GM19238 (cell line): Measurements from ENCODE around the gene FCER1A.

ENCODE experiments used
- DNase-seq: peaks from one replicate; pipeline ENCODE4 v3.0.0; 2011; ENCODE audit warnings: low spot score; ENCODE audit not compliant: insufficient read length

The FCER1A gene

GRCh38 chr1:159302095-159302494 lies at the start of gene FCER1A:
Gene FCER1A (plus strand): TSS chr1:159302336. CDS start chr1:159302365, 29 bp downstream.
- no peak for DNase-seq

DNA sequence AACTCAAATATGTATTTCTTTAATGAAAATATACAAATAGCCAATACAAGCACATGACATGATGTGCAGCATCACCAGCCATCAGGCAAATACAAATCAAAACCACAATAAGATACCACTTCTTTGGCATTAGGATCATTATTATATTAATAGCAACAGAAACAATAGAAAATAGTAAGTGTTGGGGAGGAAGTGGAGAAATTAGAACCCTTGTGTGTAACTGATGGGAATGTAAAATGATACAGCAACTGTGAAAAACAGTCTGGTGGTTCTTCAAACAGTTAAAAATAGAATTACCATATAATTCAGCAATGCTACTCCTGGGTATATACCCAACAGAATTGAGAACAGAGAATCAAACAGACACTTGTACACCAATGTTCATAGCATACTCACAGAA lies 40.8 kb upstream of the FCER1A start:
- DNase-seq = no peak

DNA sequence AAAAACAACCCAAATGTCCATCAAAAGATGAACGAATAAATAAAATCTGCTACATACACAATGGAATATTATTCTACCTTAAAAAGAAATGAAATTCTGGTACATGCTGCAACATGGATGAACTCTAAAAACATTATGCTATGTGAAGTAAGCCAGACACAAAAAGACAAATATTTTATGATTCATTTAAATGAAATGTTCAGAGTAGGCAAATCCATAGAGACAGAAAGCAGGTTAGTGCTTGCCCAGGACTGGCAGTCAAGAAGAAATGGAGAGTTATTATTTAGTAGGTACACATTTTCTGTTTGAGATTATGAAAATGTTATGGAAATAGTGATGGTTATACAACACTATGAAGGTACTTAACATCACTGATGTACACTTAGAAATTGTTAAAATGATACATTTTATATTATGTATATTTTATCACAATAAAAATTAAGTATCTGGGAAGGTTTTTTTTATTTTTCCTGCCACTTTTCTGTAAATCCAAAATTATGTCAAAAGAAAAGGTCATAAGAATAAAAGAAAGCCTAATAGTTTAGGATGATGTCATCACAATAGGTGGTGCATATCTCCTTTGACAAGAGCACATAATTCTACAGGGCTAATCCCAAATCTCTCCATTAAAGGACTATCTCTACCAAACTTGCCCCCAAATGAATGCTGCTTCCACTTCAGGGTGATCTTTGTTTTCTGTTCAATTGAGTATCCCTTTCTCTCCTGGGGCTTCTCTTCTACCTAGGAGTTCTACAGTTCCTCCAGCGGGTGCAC lies 40.2 kb upstream of the FCER1A start:
- DNase-seq = no peak

DNA sequence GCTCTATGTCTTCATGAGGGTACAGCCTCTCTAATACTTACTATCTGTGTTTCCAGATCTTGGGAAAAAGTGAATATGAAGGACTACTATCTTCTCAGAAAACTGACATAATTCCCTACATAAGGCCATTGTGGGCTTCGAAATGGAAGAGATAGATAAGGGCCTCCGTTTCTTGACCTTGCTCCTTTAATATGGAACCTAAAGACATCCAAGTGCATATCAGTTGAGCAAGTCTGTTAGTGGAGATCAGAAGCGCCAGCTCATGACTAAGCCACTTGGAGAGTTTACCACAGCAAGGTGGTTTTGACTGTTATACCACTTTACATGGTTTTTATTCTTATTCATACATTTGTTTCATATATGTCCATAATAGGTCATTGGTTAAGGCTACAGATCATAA lies 35.3 kb upstream of the FCER1A start:
- no peak for DNase-seq

DNA sequence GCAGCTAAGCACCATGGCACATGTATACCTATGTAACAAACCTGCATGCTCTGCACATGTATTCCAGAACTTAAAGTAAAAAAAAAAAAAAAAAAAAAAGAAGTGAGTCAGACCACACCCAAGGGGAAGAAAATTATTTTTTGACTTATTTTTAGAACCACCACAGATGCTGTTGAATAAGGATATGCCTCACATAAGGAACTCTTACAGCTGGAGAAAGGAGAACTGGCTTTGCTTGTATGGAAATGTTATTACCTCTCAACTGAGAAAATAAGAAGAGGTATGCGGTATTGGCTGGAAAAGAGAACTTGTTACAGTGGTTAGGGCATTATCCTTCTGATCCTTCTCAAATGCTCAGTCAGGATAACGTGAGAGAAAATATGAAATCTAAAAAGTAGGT lies 27.5 kb upstream of the FCER1A start:
- DNase-seq = no peak

- DNase-seq = no peak
These were observed 26.2 kb upstream of the FCER1A start for GRCh38 chr1:159275891-159276290.

GRCh38 chr1:159279773-159280172 lies 22.4 kb upstream of the FCER1A start:
- DNase-seq = no peak

GRCh38 chr1:159282118-159282517 lies 20.0 kb upstream of the FCER1A start:
- no peak for DNase-seq

- no peak for DNase-seq
These were observed 13.1 kb upstream of the FCER1A start for GRCh38 chr1:159289060-159289459.

DNA sequence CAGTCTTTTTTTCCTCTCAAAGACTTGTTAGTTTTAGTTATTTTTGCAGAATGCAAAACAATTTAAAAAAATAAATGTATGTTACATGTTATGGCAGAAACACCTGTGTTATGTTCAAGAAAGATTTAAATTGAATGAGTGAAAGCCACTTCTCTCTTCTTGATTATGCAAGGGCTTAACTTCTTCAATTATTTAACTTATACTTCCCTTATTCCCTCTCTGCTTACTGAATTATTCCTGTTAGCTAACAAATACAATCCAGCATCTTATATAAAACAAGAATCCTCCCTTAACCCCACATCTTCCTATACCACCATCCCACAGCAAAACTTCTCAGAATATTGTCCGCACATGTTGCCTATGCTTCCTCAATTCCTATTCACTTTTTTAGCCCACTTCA lies 10.7 kb upstream of the FCER1A start:
- no peak for DNase-seq

DNA sequence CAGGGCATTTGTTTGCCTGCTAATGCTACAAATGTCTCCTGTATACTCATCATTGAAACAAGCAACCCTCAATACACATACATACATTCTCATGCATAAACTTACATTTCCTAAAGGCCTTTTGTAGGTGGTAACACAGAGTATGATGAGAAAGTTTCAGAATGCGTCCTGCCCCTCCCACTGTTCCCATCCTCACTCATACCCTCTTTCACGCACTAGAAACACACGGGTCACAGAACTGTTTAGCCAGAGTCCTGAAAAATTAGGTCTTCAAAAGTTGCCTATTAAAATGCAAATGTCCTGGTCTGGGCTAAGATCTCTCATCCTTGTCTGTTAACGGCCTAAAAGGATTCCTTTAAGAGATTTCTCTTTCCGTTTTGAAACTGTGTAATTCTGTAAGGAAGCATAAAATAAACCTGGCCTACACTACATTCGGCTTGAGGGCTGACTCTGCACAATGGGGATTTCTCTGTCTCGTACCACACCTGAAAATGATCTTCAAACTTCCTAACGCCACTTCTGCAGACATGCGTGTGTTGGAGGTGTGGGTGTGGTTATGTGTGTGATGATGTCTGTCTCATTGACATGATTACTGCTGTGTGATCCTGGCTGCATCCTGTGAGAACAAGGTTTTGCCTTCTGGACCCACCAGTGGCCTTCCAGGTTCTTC lies 5.3 kb upstream of the FCER1A start:
- no peak for DNase-seq

DNA sequence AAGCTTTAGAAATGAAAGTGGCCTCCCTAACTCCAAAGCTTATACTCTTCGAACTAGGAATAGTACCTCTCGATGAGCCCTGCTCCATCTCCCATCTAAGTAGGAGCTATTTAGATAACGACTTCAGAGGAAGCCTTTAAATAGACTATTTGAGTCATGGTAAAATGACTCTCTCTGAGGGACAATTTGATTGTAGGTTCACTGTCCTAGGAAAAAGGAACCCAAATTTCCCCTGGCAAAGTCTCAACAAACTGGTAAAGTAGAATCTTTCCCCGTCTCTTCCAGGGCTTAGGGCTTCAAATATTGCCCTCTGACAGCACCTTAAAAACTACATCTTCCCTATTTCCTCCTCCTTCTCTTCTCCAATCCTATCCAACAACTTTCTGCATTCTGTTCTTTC lies 2.0 kb upstream of the FCER1A start:
- DNase-seq = no peak

GRCh38 chr1:159307346-159308020 lies 5.3 kb downstream of the FCER1A start:
- DNase-seq = no peak

- no peak for DNase-seq
These were observed 9.5 kb downstream of the FCER1A start for GRCh38 chr1:159311679-159312078.

- DNase-seq = no peak
These were observed 13.2 kb downstream of the FCER1A start for GRCh38 chr1:159315381-159315780.

GRCh38 chr1:159318784-159319551 lies 16.8 kb downstream of the FCER1A start:
- no peak for DNase-seq

- no peak for DNase-seq
These were observed 32.7 kb downstream of the FCER1A start for GRCh38 chr1:159334797-159335196.

DNA sequence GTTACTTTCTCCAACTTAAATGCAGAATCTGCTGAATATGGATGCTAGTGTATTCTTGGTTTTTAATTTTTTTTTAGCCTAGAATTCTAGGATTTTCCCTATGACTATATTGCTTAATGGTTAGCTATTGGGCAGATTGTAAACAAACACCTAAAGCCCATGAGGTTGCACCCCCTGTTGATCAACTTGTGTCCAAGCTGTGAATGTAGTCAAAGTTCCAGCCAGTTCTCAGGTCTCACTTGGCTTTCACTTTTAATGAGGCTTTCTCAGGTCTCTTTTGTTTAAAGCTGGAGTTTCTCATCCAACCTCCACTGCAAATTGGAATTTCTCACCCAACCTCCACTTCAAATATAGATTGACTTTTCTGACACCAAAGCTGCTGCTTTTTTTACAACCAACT lies 35.9 kb downstream of the FCER1A start:
- no peak for DNase-seq

- DNase-seq = no peak
These were observed 37.4 kb downstream of the FCER1A start for GRCh38 chr1:159339536-159339935.

GRCh38 chr1:159341736-159342135 lies 39.6 kb downstream of the FCER1A start:
- no peak for DNase-seq

DNA sequence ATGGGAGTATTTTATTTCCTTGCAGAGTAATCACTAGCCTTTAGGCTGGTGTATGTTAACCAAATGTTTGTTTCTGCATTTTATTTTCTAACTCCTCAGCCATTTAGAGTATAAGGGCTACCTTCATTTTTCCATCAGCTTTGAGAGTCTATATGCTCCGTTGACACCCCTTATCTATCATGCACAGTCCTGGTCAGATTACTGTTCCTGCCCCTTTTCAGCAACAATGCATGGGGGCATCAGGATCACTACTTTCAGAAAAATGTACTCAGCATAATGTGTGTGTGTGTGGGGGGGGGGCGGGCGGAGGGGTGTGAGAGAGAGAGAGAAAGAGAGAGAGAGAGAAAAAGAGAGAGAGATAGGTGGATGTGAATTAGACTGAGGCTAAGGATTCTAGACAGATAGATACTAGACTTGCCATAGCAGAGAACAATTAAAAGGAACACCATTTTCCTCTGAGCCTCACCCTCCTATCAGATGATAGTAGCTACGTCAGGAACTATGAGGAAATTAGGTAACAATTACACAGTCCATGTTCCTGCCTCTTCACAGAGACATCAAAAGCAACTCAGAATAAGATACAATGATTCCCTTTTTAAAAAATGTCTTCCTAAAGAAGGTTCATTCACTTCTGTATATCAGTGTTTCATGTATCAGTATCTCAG lies 40.8 kb downstream of the FCER1A start:
- no peak for DNase-seq
